GM12891 (cell line): Measurements from ENCODE around the gene LDB3.

Experiments
- POLR2A ChIP-seq: IDR thresholded peaks from 2 replicates; pipeline ENCODE4 v1.6.1; 2011; ENCODE audit warnings: low read depth, low read length, control low read depth
- POLR2AphosphoS5 ChIP-seq: IDR thresholded peaks from 2 replicates; pipeline ENCODE4 v1.6.1; 2011; ENCODE audit warnings: low read depth, low read length, control low read depth
- TAF1 ChIP-seq: IDR thresholded peaks from 2 replicates; pipeline ENCODE4 v1.6.1; 2011; ENCODE audit warnings: low read depth, low read length, control low read depth

DNA sequence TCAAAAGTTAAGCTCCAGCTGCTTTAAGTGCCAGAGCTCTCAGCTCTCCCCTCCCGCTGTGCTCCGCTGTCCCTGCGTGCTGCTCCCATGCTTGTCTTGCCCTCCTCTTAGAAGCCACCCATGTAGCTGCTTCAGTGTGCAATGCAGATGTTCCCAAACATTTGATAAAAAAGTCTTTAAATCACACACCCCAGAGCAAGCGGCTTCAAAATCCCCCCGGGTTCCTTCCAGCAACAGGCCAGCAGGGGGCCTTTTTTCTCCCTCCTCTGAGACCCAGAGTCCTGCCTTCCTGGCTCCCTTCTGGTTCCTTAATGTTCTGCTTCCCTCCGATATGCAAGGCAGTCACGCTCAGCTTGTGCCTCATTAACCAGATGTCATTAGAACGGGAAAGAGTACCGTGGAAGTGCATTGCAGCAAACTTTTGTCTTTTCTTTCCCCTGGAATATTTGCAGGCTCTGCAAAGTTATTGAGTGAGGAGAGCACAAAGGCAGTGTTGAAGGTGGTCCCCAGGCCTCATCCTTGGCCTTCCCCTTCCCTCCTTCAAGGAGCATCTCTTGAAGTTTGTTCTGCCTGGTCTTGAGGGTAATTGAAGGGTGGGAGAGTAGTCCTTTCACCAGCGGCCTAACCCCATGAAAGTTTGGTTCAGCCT is 25.5 kb downstream of the LDB3 start:
- TF ChIP-seq POLR2AphosphoS5 (no peak), TAF1 (no peak), POLR2A (no peak)
